Endothelial cell of umbilical vein (primary cell): Measurements from ENCODE around the gene CCDC9.

ENCODE experiments used
- POLR2A ChIP-seq: IDR thresholded peaks from 2 replicates; pipeline ENCODE4 v1.6.1; 2012; ENCODE audit warnings: low read depth, mild to moderate bottlenecking, control low read depth, low read length
- POLR2AphosphoS5 ChIP-seq: IDR thresholded peaks from 2 replicates; pipeline ENCODE4 v1.6.1; 2012; ENCODE audit warnings: low read depth, mild to moderate bottlenecking, control low read depth, low read length, moderate library complexity; ENCODE audit not compliant: insufficient read depth

GRCh38 chr19:47270408-47270807 is 14.1 kb downstream of the CCDC9 start:
- TF ChIP-seq POLR2AphosphoS5 (no peak), POLR2A (no peak)
